ENCODE data around the gene C6orf136.
"Not testable (repeated sequence)": the region's sequence is repeated elsewhere in the genome, so short reads cannot be mapped to it uniquely, and the experiment has no call there.

C6orf136 gene

DNA sequence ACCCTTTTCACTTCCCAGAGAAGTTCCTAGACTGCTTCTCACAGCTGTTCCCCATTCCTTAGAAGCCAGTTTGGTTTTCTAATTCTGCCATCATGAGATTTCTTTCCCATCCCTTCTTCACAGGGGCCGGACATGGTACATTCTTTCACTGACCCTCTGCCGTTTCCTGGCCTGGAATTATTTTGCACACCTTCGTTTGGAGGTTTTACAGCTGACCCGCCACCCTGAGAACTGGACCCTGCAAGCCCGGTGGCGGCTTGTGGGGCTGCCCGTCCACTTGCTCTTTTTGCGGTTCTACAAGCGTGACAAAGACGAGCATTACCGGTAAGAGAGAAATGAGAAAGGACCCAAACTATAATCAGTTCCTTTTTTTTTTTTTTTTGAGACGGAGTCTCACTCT, 4.2 kb downstream of the C6orf136 start:
- TF ChIP-seq CTCF (IDR thresholded peaks at IDR 0.05; ENCODE audit: extremely low read depth, missing control alignments): no peak
- no peak for DNase-seq (ENCODE audit: low spot score)

GRCh38 chr6:30654798-30655742, 8.1 kb downstream of the C6orf136 start:
- no peak for DNase-seq (ENCODE audit: low spot score)
- no peak for TF ChIP-seq CTCF (IDR thresholded peaks at IDR 0.05; ENCODE audit: extremely low read depth, missing control alignments)

DNA sequence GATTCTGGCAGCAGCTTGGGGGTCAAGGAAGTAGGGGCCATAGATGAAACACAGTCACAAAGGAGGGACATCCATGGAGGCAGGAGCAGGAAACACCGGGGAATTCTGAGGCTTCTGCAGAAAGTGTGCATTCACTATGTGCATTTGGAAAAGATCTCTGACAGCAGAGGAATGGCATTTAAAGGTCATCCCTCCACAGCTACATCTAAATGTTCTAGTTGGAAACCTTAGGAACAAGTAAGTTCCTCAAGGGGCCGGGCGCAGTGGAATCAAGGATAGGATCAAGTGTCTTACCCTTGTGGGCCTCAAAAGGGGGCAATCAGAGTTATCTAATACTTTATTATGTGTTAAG, 8.8 kb downstream of the C6orf136 start:
- TF ChIP-seq CTCF (IDR thresholded peaks at IDR 0.05; ENCODE audit: extremely low read depth, missing control alignments): no peak

DNA sequence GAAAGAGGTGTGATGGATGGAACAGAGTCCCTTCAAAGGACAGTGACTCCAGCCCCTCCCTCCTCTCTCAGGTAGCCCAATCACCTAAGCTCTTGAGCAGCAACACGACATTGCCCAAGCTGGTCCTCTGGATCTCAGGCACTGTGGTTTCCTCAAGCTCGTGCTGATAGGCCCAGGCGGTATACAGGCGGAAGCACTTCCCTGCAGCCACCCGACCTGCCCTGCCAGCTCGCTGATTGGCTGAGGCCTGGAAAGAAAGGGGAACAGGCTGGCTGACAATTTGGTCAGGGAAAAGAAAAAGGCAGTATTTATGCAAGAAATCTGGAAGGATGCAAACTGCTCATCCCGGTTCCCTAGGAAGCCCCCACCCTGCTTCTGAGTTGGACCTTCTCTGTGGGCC, 9.6 kb downstream of the C6orf136 start:
- TF ChIP-seq CTCF (IDR thresholded peaks at IDR 0.05; ENCODE audit: extremely low read depth, missing control alignments): no peak
- DNase-seq (ENCODE audit: low spot score): no peak

More for the DNA sequence above, 8.8 kb downstream of the C6orf136 start:
- no peak for DNase-seq (ENCODE audit: low spot score)

DNA sequence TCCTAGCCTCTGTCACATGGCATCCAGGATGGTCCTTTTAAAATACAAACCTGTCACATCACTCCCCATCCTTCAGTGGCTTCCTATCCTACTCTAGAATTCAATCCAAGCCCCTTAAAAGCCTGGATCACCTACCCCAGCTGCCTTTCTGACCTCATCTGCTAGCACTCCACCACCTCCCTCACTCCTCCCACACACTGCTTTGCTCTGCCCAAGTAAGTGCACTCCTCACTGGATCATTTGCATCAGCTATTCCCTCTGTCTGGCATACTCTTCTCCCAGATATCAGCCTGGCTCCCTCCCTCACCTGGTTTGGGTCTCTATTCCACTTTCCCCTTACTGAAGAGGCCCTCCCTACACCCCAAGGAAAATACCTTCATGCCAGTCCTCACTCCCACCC, 10.5 kb downstream of the C6orf136 start:
- no peak for TF ChIP-seq CTCF (IDR thresholded peaks at IDR 0.05; ENCODE audit: extremely low read depth, missing control alignments)
- DNase-seq (ENCODE audit: low spot score): no peak

GRCh38 chr6:30657922-30658321, 11.0 kb downstream of the C6orf136 start:
- DNase-seq (ENCODE audit: low spot score): not testable (repeated sequence)

- DNase-seq (ENCODE audit: low spot score): no peak
- TF ChIP-seq CTCF (IDR thresholded peaks at IDR 0.05; ENCODE audit: extremely low read depth, missing control alignments): no peak
Observed at GRCh38 chr6:30664994-30665767, 18.2 kb downstream of the C6orf136 start.

GRCh38 chr6:30666300-30666699, 19.4 kb downstream of the C6orf136 start:
- DNase-seq (ENCODE audit: low spot score): not testable (repeated sequence)

Measured in GM20000 (cell line).